Astrocyte of the spinal cord (primary cell): ENCODE results near the gene CNOT11.
A peak's percentile ranks its signal among the peaks of the same experiment; 100 is the strongest.
"Not testable (repeated sequence)": the region's sequence is repeated elsewhere in the genome, so short reads cannot be mapped to it uniquely, and the experiment has no call there.

Experiments
- DNase-seq: peaks from one replicate; pipeline ENCODE4 v3.0.0; 2011; ENCODE audit warnings: low read depth, low spot score
- H3K4me3 ChIP-seq: 2 replicates; pipeline ENCODE4 v1.5.1; 2011; ENCODE audit warnings: low read depth, mild to moderate bottlenecking, low read length, moderate library complexity
- CTCF ChIP-seq: IDR thresholded peaks from 2 replicates; pipeline ENCODE4 v1.5.1; 2012; ENCODE audit warnings: low read depth, mild to moderate bottlenecking, low read length, inconsistent platforms
- in situ Hi-C: cut with HindIII; loops from 2 replicates; pipeline ENCODE4 v1.10.0; 2017; ENCODE audit warnings: low sequenced_read_pairs

Gene CNOT11

GRCh38 chr2:101308432-101309210 is 55.9 kb downstream of the CNOT11 start, which contains the start of gene RNF149:
Gene RNF149 (minus strand): TSS chr2:101308701. CDS start chr2:101308588, 113 bp downstream.
- DNase-seq = peak; percentile 87
- peak within 1 kb of the TSS; percentile 80 for H3K4me3 ChIP-seq
- TF ChIP-seq CTCF = no peak
- in situ Hi-C loops = no loop called here

GRCh38 chr2:101310090-101310833 is 57.6 kb downstream of the CNOT11 start:
- H3K4me3 ChIP-seq = no peak overlapping the region
- in situ Hi-C loops = no loop called here

GRCh38 chr2:101310834-101311695 is 58.4 kb downstream of the CNOT11 start:
- no peak overlapping the region for H3K4me3 ChIP-seq
- DNase-seq = no peak
- in situ Hi-C loops = no loop called here
- no peak for TF ChIP-seq CTCF

More at GRCh38 chr2:101310090-101310833, 57.6 kb downstream of the CNOT11 start:
- TF ChIP-seq CTCF = no peak
- no peak for DNase-seq

- no peak for TF ChIP-seq CTCF
- in situ Hi-C loops = no loop called here
- DNase-seq = no peak
- H3K4me3 ChIP-seq = no peak overlapping the region
Observed at GRCh38 chr2:101311696-101312017, 59.0 kb downstream of the CNOT11 start.

GRCh38 chr2:101316568-101316967 is 63.9 kb downstream of the CNOT11 start:
- DNase-seq, in situ Hi-C loops, H3K4me3 ChIP-seq: not testable (repeated sequence)
